NK-92 treated with Interleukin-12 subunit alpha and Interleukin-12 subunit beta, amount 100 ng/mL, for 24 hours (cell line): Measurements from ENCODE around the gene SLC25A34.
"Not testable (repeated sequence)": the region's sequence is repeated elsewhere in the genome, so short reads cannot be mapped to it uniquely, and the experiment has no call there.

Experiments used
- DNase-seq: peaks from one replicate; lab custom pipeline; 2025; lab: John Stamatoyannopoulos, UW

The SLC25A34 gene

DNA sequence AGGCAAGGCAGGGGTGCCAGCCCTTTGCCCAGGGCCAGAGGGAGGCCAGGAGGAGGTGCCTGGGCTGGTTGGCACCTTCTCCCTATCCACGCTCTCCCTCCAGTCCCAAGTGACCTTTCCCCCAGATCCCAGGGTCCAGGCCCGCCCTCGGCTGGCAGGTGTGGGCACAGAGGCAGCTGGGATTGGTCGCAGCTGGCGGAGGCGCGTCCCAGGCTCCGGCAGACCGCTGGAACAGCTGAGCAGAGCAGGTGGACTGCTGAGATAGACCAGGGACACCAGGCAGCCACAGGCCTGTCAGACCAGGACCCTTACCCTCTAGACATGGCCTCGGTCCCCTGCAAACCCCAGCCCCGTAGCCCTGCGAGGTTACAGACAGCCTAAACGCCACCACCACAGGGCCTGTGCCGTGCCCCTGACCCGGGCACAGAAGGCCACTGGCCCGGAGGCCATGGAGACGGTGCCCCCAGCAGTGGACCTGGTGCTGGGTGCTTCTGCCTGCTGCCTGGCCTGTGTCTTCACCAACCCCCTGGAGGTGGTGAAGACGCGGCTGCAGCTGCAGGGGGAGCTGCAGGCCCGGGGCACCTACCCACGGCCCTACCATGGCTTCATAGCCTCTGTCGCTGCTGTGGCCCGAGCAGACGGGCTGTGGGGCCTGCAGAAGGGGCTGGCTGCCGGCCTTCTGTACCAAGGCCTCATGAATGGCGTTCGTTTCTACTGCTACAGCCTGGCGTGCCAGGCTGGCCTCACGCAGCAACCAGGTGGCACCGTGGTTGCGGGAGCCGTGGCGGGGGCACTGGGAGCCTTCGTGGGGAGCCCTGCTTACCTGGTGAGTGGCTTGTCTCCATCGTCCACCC, at the start of gene SLC25A34:
TSS of gene SLC25A34 (plus strand) at position 221 of the 854 bp plus-strand sequence. CDS start at position 449, 228 bp downstream.
- DNase-seq = no peak

- DNase-seq = no peak
Measured at GRCh38 chr1:15687446-15687845, 48.6 kb upstream of the SLC25A34 start.

GRCh38 chr1:15690317-15690716, 45.7 kb upstream of the SLC25A34 start:
- DNase-seq = no peak

DNA sequence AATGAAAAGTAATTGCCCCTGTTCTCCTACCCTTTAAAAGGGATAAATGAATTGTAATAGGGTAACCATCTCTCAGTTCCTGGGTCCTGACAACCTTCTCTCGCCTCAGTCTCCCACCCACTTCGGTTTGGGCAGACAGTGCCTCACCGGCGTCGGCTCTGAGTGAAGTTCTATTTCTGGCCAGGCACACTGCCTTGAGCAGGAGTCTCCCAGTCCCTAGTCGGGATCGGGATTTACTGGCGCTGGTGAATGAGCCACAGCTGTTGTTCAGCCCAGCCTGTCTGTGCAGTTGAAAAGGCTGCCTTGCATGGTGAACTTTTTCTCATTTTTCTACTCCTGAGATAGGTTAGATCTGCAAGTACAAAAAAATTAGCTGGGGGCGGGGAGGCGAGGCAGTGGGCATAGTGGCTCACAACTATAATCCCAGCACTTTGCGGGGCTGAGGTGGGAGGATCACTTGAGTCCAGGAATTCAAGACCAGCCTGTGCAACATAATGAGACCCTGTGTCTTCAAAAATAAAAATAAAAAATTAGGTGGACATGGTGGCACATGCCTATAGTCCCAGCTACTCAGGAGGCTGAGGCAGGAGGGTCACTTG, 44.5 kb upstream of the SLC25A34 start:
- no peak for DNase-seq

- no peak for DNase-seq
Measured at GRCh38 chr1:15692121-15692682, 43.9 kb upstream of the SLC25A34 start.

DNA sequence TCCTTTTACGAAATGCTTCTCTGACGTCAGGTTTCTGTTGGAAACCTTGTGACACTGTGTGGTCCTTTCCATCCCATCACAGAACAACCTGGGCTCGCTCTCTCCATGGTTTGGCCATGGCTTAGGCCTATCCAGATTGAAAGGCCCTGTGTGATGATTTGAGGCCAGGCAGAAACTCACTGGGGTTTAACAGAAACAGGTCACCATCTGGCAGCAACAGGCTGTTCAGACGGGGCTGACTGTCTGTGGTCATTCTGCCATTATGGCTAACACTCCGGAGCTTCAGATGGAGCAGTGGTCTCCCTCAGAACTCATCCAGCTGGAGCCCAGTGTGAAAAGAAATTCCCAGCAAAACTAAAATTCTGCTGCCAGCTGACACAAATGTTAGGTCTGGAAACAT, 42.7 kb upstream of the SLC25A34 start:
- no peak for DNase-seq

GRCh38 chr1:15696956-15697521, 39.0 kb upstream of the SLC25A34 start:
- DNase-seq = no peak

GRCh38 chr1:15698201-15698600, 37.9 kb upstream of the SLC25A34 start:
- DNase-seq = no peak

GRCh38 chr1:15699321-15699720, 36.7 kb upstream of the SLC25A34 start:
- not testable (repeated sequence) for DNase-seq

DNA sequence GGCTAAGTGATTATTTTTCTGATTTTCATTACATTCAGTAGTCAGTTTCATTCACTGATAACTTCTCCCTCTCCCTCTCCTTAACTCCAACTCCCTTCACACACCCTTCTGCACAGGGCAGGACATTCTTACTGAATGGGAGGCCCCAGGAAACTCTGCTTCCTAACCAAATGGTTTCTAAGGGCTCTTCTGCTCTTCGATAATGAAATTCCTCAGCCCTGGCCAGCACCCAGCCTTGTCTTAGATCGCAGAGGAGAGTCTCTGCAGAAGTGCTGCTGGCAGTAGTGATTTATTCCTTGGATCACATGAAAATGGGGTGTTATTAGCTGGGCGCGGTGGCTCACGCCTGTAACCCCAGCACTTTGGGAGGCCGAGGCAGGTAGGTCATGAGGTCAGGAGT, 35.5 kb upstream of the SLC25A34 start:
- no peak for DNase-seq

DNA sequence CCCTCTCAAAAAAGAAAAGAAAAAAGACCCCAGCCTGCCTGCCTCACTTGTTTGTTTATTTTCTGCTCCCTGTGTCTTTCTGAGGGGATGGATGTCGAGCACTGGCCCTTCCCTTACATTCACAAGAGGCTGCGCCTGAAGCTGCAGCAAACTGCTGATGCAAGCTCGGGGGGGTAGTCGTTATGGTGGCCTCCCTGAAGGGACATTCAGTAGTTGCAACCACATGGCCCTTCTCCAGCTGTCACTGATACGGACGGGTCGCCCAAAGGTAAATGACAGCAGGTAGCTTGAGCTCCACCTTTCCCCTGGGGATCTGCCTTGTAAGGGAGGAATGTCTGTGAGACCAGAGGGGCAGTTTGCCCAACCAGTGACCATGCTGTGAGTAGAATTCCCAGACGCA, 34.3 kb upstream of the SLC25A34 start:
- DNase-seq = no peak

- DNase-seq = no peak
Measured at GRCh38 chr1:15702722-15703550, 33.1 kb upstream of the SLC25A34 start.

GRCh38 chr1:15703562-15703961, 32.5 kb upstream of the SLC25A34 start:
- no peak for DNase-seq

GRCh38 chr1:15704526-15705183, 31.4 kb upstream of the SLC25A34 start:
- no peak for DNase-seq

- DNase-seq = no peak
Measured at GRCh38 chr1:15705184-15705566, 30.9 kb upstream of the SLC25A34 start.

DNA sequence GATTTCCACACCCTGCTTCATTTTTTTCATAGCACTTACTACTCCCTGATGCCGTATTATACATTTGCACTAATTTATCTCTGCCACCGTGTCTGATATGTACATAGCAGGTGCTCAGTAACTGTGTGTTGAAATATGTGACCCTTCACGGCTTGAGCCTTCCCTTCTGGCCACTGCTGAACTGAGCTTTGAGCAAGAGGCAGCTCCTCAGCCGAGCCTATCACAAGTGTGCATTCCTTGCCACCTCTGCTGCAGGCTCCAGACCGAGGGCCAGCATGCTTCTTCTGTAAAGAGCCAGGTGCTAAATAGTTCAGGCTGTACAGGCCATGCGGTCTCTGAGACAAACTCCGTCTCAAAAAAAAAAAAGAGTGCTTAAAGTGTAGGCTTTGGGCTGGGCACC, 29.3 kb upstream of the SLC25A34 start:
- DNase-seq = no peak

- DNase-seq = no peak
Measured at GRCh38 chr1:15707239-15707925, 28.7 kb upstream of the SLC25A34 start.

GRCh38 chr1:15708486-15709137, 27.4 kb upstream of the SLC25A34 start:
- DNase-seq = no peak

DNA sequence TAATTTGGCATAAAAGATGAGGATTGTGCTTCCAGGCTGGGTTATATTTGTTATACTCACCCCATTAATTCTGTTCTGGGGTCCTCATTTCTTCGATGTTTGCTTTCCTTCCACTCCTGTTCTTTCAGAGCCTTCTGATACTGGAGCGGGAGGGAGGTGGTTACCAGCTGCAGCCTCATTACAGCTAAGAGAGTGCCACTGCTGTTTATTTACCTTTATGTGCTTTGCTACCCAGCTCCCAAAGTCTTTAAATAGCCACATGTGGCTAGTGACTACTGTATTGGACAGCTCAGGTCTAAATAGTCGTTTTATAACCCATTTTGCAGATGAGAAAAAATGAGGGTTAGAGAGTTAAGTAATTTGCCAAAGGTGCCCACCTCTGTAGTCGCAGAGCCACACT, 26.8 kb upstream of the SLC25A34 start:
- no peak for DNase-seq

- DNase-seq = no peak
Measured at GRCh38 chr1:15712168-15712567, 23.9 kb upstream of the SLC25A34 start.
